HG03521 (cell line): ENCODE measurements around the gene SSX2.
"Not testable (repeated sequence)": the region's sequence is repeated elsewhere in the genome, so short reads cannot be mapped to it uniquely, and the experiment has no call there.

ENCODE experiments used
- ATAC-seq: cut with Tn5 transposase; IDR thresholded peaks from one replicate; pipeline ENCODE4 v1.9.1; 2021; ENCODE audit warnings: mild to moderate bottlenecking, moderate library complexity; ENCODE audit not compliant: unreplicated experiment

SSX2 gene

DNA sequence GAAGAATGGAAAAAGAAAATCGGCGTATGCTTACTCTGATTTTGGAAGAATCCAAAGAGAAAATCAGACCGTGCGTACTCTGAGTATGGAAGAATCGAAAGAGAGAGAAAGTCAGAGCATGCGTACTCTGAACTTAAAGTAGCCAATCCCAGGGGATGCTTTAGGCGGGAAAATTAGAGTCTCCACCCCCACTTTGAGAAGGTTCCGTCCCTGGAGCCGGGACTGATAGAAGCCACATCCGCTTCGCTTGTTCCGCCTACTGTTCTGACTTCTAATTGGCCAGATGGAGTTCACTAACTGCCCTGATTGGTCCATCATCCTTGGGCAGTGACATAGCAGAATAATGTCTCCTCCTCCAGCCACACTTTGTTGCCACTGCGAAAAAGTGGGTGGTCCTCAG, at the start of gene SSX2:
TSS of gene SSX2 (minus strand) at position 101 of the 400 bp plus-strand sequence. CDS start 1,429 bp downstream, outside the sequence.
- ATAC-seq = not testable (repeated sequence)

DNA sequence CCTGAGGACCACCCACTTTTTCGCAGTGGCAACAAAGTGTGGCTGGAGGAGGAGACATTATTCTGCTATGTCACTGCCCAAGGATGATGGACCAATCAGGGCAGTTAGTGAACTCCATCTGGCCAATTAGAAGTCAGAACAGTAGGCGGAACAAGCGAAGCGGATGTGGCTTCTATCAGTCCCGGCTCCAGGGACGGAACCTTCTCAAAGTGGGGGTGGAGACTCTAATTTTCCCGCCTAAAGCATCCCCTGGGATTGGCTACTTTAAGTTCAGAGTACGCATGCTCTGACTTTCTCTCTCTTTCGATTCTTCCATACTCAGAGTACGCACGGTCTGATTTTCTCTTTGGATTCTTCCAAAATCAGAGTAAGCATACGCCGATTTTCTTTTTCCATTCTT, 44.0 kb upstream of the SSX2 start, which contains the start of gene SSX2B:
TSS of gene SSX2B (plus strand) at position 301 of the 400 bp plus-strand sequence. CDS start 1,429 bp downstream, outside the sequence.
- ATAC-seq = not testable (repeated sequence)

GRCh38 chrX:52692034-52692433, 14.9 kb downstream of the SSX2 start:
- not testable (repeated sequence) for ATAC-seq

DNA sequence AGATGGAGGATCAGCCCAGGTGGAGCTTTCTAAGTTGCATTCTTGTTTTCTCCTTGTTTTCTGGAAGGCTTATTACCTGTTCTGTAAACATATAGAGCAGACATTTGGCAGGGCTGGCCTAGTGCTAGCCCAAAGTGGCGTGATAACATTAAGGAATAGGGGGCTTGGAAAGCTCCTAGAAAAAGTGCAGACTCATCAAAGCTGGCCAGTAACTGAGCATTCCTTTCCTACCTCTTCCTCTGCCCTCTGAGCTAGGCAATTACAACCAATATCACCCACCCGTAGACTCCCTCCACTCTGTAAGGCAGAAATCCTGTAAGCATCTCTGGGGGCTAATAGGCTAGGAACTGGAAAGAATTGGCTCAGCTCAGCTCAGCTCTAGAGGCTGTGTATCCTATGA, 44.8 kb downstream of the SSX2 start:
- ATAC-seq = not testable (repeated sequence)

DNA sequence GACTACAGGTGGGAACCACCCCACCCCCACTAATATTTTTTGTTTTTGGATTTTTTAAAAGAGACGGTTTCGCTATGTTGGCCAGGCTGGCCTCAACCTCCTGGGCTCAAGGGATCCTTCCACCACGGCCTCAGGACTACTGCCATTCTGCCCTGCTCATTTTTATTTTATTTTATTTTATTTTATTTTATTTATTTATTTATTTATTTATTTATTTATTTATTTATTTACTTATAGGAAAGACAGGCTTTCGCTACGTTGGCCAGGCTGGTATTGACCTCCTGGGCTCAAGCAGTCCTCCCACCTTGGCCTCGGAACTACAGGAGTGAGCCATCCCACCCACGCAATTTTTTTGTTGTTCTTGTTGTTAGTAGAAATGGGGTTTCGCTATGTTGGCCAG, 51.5 kb downstream of the SSX2 start:
- not testable (repeated sequence) for ATAC-seq

DNA sequence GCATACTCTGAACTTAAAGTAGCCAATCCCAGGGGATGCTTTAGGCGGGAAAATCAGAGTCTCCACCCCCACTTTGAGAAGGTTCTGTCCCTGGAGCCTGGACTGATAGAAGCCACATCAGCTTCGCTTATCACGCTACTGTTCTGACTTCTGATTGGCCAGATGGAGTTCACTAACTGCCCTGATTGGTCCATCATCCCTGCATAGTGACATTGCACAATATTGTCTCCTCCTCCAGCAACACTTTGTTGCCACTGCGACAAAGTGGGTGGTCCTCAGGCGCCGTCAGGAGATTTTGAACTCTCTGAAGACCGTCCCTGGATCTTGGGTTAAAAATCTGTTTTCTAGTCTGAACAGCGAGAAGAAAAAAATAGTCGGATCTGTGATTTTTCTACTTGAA, 52.2 kb downstream of the SSX2 start, which contains the start of gene SSX7:
TSS of gene SSX7 (minus strand) at position 101 of the 400 bp plus-strand sequence. CDS start 1,428 bp downstream, outside the sequence.
- not testable (repeated sequence) for ATAC-seq

- ATAC-seq = not testable (repeated sequence)
These were observed 56.3 kb downstream of the SSX2 start for GRCh38 chrX:52650676-52651075.

GRCh38 chrX:52648956-52649355, 58.0 kb downstream of the SSX2 start:
- ATAC-seq = not testable (repeated sequence)
